HPDE6-E6E7 (cell line): ENCODE measurements around the gene PLG.
A peak's percentile ranks its signal among the peaks of the same experiment; 100 is the strongest.
"Not testable (repeated sequence)": the region's sequence is repeated elsewhere in the genome, so short reads cannot be mapped to it uniquely, and the experiment has no call there.

Experiments used
- DNase-seq: peaks from one replicate; pipeline ENCODE4 v3.0.0; 2011; ENCODE audit warnings: missing footprints; ENCODE audit errors: extremely low spot score

Gene PLG

DNA sequence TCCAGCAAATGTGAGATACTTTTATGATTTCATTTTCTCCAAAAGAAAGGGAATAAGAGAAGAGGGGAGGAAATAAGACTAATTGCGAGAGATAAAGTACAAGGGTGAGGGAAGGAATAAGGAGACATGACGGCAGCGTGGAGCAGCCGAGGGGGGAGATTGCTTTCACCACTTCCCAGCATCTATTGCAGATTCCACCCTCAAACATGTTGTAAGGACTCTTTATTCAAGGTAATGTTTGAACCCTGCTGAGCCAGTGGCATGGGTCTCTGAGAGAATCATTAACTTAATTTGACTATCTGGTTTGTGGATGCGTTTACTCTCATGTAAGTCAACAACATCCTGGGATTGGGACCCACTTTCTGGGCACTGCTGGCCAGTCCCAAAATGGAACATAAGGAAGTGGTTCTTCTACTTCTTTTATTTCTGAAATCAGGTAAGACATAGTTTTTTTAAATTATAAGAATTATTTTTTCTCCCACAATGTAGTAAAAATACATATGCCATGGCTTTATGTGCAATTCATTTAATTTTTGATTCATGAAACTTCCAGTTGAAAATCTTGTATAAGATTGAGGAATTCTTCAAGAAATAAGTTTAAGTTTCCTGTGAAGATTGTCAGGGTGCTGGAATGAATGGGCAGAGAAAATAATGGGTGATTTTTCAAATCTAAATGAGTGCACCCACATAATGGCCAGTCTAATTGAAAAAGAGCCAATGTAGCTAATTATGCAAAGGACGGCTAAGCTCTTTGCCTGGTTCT lies at the start of gene PLG:
Gene PLG (plus strand): TSS at position 327 of the 763 bp plus-strand sequence. CDS start 61 bp downstream, at position 388.
- not testable (repeated sequence) for DNase-seq

DNA sequence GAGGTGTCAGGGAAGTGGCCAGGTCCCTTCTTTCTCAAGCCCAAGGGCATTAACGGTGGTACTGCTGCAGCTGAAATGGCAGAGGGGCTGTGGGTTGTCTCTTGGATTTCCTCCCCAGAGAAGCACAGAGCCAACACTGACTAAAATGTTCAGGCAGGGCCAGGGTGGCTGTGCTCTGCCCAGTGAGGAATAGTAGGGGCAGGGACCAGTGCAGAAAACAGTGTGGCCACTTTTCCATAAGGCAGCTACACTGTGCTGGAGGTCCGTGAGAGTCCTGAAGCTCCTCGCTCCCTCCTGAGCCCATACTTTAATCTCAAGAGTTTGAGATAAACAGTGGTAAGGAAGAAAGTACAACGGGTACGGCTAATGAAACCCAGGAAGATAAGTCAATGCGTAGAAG lies 42.5 kb upstream of the PLG start:
- no peak for DNase-seq

DNA sequence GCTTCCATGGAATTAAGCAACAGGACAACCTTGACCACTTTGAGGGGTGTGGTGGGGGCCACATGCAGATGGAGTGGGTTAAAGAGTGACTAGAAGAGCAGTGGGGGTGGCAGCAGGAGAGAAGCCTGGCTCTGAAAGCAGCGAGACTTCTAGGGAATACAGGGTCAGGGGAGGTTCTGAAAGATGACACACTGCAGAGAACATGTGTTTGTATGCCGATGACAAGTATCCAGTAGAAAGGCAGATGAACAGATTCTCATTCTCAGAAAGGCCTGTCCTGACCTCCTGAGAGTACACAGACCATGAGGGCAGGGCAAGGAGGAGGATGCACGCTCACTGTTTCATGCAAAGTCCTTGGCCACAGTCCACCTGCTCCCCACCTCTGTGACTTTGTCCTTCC lies 40.8 kb upstream of the PLG start:
- no peak for DNase-seq

DNA sequence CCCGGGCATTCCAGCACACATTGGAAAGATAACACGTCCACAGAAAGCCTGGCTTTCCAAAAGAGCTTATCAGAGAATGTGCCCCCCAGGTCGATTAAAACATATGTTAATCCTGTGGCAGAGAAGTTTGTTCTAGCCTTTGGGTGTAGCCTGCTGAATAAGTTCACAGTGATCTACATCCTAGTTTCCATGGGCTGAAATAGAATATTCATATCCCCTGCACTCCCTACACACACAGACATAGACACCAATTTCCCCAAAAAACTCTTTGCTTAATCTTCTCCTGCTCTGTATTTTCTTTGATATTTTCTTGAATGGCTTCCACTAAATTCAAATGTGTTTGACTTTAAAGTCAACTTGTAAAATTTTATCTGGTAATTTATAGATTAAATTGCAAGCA lies 39.6 kb upstream of the PLG start:
- DNase-seq, result no peak

DNA sequence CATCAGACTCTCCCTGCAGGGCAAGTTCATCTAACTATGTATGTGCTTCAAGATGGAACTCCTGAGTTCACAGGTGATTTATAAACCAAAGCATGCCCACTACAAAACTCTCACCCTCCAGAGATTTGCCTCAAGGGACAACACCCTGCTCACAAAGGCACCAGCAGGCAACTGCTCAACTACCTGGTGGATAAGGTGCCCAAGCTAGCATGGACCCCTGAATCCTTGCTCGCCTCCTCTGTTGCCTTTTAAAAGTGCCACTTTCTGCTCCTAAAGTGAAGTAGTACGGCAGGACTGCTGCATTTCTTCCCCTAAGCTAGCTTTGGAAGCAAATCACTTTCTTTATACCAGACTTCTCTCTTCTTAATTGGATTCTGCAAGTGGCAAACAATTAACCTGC lies 39.2 kb upstream of the PLG start:
- DNase-seq, result no peak

DNA sequence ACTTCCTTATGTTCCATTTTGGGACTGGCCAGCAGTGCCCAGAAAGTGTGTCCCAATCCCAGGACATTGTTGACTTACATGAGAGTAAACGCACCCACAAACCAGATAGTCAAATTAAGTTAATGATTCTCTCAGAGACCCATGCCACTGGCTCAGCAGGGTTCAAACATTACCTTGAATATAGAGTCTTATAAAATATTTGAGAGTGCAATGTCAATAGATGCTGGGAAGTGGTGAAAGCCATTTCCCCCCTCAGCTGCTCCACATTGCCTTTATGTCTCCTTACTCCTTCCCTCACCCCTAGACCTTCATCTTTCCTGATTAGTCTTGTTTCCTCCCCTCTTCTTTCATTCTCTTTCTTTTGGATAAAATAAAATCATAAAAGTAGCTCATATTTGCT lies 37.8 kb upstream of the PLG start, which contains the start of gene LPA:
Gene LPA (minus strand): TSS at position 78 of the 400 bp plus-strand sequence. CDS start 61 bp downstream, at position 17.
- DNase-seq, result not testable (repeated sequence)

DNA sequence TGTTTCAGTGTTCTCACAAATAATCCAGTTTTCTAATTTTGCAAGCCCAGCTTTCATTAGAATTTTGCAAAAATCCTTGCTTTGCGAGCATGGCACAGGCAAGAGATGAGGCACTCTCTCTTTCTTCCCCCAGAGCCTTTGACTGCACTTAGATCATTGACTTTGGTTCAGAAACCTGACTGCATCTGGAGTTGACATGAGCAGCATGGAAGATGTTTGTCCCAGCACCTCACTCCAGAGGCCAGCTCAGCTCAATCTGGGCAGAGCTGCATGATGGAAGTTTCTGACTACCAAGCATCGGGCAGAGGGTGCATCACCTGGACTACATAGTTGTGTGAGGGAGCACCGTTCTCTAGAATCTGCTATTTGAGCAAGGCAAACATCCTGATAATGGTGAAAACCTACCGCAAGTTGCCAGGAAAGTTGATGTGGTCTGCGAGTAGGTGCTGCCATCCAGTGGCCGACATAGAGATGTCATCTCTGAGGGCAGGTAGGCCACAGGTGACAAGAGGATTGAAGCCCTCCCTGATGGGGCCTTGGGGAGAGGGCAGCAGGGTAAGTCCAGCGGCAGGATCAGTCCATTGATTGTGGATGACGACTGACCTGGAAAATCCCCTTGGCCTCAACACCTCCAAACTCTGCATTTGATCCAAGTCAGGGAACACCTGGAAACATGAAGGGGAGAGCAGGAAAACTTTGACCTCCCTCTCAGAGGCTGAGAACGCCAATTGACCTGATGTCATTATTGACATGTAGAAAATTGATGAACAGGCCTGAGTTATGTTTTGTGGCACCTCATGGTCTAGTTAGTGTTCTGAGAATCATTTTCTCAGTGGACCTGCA lies 34.2 kb upstream of the PLG start:
- peak; percentile 50 for DNase-seq

DNA sequence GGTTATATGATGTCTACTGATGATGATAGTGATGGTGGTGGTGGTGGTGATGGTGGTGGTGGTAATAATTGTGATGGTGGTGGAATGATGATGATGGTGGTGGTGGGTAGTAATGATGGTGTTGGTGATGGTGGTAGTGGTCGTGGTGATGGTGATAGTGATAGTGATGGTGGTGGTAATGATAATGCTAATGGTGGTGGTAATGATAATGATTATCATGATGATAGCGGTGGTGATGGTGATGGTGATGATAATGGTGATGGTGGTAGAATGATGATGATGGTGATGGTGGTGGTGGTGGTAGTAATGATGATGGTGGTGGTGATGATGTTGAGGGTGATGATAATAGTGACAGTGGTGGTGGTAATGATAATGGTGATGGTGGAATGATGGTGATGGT lies 33.5 kb upstream of the PLG start:
- DNase-seq, result no peak

DNA sequence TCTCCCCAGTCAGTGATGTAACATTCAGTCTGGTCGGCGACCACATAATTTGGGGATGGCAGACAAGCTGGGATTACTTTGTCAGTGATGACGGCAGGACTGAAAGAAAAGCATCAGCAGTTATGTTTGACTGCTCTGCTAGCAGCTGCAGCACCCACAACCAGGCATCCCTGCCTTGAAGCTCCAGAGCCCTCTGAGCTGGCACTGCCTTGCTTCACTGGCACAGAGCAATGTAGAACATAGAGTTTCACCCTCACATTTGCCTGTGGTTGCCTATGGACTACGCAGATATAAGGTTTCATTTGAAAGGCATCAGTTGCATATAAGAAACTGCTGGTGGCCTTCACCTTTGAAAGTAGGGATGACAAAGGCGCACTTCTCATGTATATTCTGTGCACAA lies 25.6 kb upstream of the PLG start:
- not testable (repeated sequence) for DNase-seq

DNA sequence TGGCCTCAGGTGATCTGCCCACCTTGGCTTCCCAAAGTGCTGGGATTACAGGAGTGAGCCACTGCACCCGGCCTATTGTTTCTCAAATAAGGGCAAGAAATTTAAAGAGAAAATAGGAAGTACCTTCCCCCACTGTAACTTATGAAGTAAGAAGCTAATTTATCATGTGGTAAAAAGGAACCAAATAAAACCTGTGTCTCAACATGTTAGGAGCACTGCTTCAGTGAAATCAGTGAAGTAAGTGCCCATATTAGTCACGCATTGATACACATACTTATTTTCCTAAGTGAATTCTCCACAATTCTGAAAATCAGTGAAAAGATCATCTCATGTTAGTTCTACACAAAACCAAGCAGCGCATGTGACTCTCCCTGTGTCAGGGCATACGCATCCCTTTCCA lies 23.8 kb upstream of the PLG start:
- DNase-seq, result no peak

DNA sequence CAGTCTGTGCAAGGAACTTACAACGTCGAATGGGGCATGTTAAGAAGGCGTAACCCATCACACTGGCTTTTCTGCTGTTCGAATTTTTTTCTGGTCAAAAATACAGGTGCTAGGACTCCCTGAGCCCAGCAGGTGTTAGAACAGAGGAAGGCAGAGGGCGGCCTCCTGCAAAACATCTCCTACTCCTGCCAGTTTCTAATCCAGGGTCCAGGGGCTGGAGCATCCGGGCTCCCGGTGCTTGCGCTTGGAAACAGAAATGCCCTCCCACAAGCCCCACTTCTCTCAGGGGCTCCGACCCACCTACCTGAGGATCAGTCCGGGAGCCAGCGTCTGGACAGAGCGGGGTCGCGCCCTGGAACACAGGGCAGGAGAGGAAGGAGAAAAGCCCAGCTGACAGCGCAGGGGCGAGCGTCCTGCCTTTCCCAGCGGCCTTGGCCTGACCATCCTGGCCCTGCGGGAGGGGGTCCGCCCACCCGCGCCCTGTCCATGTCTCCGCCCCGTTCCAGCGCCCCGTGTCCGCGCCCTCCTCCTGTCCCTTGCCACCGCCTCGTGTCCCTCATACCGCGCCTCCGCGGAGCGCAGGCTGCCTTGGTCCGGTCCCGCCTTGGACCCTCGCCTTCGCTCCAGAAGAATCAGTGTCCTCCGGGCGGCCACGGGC lies 23.2 kb upstream of the PLG start:
- no peak for DNase-seq

DNA sequence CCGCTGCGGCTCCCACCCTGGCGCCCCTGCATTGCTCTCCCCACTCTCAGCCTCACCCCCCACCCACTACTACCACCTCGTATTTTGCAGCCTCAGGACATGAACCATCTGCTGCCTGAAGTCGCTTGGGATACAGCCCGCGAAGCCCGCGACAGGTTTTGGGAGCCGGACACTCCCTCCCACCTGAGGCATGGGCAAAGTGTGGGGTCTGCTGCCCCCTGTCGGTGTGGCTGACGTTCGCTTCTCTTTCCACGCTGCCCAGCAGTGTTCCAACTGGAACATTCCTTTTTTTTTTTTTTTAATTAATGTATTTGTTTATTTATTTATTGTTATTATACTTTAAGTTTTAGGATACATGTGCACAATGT lies 22.7 kb upstream of the PLG start:
- no peak for DNase-seq

DNA sequence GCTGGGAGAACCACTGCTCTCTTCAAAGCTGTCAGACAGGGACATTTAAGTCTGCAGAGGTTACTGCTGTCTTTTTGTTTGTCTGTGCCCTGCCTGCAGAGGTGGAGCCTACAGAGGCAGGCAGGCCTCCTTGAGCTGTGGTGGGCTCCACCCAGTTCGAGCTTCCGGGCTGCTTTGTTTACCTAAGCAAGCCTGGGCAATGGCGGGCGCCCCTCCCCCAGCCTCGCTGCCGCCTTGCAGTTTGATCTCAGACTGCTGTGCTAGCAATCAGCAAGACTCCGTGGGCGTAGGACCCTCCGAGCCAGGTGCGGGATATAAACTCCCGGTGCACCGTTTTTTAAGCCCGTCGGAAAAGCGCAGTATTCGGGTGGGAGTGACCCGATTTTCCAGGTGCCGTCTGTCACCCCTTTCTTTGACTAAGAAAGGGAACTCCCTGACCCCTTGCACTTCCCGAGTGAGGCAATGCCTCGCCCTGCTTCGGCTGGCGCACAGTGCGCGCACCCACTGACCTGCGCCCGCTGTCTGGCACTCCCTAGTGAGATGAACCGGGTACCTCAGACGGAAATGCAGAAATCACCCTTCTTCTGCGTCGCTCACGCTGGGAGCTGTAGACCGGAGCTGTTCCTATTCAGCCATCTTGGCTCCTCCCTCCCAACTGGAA lies 16.8 kb upstream of the PLG start:
- not testable (repeated sequence) for DNase-seq

DNA sequence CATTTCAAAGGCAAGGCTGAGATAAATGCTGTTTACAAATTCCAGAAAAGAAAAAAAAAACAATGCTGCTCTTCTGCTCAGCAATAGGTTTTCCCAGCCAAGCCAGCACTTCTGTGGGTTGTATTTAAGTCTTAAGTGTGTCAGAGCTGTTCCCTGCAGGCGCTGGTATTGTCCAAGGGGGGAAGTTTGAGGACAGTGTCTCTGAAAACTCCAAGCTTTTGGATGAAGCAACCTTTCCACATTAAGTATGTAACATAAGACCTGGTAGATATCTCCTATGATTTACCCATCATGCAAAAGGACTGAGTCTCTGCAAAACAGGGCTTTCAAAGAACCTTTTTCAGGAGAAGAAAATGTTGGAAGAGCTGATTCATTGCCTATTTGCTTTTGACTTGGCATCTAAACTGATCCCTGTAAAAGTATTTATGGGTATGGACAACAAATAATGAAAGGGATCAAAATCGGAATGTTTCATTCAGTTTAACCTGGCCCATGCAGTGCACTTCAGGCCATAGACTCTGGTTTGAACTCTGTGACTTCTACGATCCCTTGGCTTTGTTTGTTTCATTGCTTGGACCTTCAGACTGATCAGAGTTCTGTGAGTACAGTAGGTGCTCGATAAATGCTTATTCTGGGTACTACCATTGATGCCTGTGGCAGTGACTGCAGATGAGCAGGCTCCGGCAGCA lies 16.1 kb upstream of the PLG start:
- no peak for DNase-seq

DNA sequence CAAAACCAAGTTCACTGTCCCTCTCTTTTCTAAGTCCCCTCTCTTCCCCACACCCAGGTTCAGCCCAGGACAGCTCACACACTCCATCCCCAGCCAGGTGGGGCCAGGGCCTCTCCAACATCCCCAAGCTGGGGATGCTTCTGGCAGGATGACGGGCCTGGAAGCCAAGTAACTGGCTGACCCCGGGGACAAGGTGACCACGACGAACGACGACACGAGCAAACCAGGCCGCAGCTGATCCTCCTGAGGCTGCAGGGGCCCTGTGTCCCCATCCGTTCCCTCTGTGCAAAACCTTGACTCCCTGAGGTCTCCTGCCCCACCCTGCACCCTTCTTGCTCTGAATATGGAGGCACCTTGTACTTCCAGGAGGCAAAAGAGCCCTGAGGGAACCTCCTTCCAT lies 11.6 kb upstream of the PLG start:
- no peak for DNase-seq

DNA sequence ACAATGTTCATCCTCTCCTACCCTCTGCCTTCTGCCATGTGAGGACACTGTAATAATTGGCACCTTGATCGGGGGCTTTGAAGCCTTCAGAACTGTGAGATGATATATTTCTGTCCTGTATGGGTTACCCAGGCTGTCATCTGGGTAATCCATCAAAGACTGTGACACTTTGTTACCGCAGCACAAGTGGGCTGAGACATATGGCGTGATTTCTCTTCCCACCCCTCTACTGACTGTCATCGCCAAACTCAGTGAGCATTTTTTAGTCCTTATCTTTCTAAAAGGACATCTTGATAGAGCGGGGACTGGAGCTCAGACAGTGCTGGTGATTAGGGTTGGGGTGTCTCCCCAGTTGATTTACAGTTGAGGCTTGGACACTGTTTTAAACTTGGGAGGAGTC lies 10.4 kb upstream of the PLG start:
- DNase-seq, result no peak

DNA sequence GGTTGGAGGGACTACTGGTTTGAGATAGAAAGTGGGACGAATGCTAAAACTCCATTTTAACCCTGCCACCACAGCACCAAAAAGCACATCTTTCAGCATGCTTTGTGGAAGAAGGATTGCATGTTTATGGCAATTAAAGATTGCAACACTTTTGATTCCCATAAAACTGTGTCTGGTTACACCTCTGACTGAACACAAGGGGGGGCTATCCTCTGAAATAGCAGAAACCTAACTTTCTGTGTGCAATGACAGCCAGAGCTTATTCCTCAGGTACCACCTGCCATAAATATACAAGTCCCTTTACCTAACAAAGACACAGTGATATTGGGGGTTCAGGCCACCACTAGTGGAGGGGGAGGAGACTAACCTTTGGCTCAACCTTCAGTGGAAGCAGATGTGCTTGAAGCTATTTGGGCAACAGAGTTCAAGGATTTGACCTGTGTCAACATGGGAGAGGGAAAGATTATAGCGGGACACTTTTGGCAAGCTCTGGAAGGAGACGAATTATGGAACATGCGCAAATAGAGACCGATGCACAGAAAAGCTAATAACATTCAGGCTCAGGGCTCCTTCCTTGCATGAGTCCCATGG lies 9.6 kb upstream of the PLG start:
- no peak for DNase-seq

DNA sequence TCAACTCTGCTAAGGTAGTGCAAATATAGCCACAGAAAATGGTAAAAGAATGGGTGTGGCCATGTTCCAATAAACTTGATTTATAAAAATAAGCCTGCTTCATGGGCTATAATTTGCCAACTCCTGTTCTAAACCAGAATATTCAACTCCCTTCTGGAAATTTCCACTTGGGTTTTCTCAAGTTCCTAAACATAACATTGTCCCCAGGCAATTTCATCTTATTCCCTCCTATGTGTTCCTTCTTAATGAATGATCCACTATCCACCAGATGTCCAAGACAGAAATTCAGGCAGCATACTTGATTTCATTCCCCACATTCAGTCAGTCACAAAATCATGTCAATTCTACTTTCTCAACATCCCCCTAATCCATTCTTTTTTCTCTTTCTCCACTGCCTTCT lies 7.0 kb upstream of the PLG start:
- DNase-seq, result not testable (repeated sequence)

DNA sequence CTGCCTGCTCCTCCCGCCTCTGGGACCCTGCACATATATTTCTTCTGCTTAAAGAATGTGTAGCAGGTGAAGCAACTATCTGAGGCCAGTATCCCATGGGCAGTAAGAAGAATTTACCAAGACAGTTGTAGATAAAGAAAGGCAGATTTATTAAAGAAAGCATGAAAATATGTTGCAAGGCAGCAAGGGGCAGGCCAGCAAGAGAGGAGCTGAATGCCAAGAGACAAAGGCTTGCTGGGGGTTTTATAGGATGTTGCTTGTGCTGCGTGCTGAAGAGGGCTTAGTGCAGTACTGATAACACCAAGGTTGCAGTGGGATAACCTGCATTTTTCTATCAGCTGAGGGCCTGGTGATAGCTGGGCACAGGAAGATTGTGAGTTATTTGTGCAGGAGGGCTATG lies 6.4 kb upstream of the PLG start:
- not testable (repeated sequence) for DNase-seq

DNA sequence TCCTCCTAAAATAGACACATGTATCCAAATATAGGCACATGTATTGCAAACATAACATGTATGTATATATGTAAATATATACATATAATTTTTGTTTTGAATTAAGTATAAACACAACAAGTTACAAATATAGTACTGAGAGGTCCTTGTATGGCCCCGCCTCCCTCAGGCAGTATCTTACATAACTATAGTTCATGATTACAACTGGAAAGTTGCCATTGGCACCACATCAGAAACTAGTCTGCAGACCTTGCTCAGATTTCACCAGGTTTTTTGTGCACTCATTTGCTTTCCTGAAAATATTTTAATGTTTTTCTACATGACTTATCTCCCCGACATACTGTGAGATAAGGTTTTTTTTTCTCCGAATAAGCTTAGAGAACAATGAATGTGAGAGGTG lies 5.2 kb upstream of the PLG start:
- DNase-seq, result not testable (repeated sequence)

DNA sequence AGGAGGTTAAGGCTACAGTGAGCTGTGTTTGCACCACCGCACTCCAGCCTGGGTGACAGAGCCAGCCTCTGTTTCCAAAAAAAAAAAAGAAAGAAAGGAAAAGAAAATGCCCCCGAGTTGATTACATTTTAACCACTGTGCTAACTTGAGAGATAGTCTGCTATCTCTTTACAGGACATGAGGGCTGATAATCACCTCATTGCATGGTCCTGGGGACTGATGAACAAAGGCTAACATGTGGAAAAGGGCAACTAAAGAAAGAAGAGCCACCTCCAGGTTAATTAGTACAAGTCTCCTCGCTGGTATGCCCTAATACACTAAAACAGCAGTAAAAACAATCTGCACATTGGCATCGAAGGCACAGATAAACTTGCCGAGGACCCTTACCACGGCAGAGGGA lies 4.2 kb upstream of the PLG start:
- no peak for DNase-seq
